ENCODE measurements around the gene ANXA6.

The ANXA6 gene

DNA sequence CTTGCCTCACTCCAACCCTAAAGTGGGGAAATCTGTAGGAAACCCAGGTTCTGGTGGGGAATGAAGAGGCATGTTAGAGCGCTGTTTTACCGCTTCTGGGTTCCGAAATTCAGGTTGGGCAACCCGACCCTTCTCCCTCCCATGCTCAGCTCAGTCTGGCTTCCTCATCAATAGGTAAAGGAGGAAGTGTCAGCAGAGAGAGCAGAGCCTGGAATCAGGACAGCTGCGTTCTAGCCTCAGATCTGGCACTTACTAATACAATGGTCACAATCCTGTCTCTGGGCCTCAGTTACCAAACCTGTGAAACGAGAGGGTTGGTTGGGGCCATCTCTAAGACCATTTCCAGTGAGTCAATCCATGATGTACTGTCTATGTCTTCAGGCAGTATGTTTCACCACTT, 60.5 kb downstream of the ANXA6 start:
- no peak for DNase-seq

DNA sequence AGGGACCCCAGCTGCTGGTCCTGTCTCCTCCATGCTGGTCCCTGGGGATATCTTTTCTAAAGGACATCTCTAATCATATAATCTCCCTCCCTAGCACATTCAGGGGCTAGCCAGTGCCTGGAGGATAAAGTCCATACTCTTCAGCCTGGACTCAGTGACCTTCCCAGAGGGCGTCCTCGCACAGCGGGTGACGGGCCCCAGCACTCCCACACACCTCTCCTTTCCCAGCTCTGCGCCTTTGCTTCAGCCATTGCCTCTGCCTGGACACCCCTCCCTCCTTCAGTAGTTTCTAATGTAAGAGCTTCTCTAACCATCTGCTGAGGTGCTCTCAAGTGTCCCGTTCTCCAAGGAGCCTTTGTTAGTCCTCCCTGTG, 61.6 kb downstream of the ANXA6 start:
- no peak for DNase-seq

DNA sequence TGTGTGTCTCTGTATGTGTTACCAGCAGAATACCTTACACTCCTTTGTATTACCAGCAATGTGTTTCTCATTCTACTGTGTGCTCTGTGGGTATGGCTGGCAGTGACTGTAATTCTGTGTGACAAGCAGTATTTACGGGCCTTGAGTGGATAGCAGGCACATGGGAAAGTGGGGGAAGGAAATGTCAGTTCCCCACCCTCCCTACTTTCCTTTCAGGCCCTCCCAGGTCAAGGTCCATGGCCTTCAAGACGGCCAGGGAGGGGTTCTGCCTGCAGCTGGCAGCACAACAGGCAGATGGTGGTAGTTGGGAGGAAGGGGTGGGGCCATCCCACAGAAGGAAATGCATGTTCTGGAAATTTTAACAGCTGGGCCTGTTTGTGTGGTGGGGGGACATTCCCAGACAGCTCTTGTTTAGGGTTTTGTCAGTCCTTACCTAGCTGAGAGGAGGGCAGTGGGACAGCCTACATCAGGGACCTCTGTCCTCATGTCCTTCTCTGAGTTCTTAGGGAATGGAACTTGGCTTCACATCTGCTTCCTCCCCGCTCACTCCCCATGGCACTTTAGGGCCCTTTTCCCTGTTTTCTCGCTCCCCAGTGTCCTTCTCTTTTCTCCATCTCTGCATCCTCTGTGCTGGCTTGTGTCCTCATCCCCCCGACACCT, 62.1 kb downstream of the ANXA6 start:
- DNase-seq: peak; percentile 23

DNA sequence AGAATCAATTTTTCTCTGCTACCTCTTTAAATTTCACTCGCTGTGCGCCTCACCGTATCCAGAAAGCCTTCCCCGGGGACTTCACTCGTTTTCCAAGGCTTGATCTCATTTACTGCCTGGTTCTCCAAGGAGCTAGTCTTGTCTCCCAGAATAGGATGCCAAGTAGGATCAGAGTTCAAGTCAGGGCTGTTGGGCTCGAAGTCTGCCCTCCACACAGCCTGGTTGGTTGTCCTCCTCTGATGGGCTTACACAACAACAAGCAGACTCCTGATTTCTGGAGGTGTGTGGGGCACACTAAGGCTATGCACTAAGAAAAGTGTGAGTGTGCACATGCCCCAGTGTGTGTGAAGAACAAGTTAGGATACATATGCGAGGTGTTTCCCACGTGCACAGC, 62.7 kb downstream of the ANXA6 start:
- DNase-seq: no peak

DNA sequence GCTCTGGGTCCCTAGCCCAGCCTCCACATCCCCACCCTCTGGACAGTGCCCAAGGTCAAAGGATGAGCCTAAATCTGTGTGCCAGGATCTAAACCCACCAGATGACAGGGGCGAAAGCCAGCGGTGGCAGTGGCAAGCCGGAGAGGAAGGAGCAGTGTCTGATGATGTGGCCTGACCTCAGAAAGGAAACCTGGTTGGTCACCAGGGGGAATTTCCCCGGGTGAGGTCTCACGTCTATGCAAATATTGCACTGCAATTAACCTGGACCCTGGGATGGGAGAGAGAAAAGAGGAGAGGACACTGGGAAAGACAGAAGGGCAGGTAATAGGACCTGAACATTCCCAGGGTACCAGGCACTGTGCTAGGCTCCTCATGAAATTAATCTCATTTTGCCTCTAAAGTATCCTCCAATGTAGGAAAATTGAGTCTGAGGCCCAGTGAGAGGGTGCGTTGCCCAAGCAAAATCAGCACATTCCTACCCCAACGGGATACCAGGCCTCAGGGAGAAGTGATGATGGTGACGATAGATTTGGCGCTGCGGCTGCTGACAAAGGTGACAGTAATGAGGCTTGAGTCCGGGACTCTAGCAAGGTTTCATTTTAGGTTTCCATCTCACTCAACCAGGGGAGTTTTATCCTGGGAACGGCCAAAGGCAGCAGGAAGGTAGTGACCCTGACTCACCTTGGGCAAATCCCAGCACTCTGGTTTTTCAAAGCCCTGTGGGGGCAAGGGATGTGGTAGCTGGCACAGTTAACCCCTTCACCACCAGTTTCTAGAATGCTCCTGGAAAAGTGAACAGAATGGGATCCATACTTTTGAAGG, 63.3 kb downstream of the ANXA6 start:
- DNase-seq: no peak

DNA sequence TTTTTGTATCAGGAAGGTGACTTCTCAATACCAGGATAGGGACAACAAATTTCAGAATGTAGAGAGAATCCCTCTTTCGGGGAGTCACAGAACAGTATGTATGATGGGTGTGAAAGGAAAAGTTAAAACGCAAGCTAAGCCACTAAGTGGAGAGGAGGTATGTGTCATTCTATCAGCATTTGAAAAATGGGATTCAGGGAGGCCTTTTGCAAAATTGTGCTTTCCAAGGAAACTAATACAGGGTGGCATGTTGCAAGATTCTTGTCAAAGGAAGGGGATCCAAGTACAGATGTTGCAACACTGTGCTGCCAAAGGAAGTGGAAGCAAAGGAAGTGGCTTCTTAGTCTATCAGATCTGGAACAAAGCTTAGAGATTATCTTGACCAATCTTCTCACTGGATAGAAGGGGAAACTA, 64.1 kb downstream of the ANXA6 start:
- DNase-seq: peak; percentile 98

DNA sequence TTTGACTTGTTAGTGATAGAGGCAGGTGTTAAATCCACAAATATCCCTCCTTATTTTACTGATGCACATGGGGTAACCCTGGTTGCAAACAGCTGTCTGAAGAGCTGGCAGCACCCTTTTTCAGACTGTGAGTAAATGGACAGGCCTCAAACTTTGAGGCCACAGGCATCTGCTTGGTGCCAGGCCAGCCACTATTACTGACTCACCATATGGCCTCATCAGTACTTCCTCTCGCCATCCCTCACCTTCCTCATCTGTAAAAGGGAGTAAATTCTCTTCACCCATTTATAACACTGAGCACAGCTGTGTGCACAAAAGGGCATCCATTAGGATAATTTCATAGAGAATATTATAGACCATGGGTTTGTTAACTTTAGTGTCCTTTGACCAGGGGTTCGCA, 64.8 kb downstream of the ANXA6 start:
- DNase-seq: peak; percentile 90

DNA sequence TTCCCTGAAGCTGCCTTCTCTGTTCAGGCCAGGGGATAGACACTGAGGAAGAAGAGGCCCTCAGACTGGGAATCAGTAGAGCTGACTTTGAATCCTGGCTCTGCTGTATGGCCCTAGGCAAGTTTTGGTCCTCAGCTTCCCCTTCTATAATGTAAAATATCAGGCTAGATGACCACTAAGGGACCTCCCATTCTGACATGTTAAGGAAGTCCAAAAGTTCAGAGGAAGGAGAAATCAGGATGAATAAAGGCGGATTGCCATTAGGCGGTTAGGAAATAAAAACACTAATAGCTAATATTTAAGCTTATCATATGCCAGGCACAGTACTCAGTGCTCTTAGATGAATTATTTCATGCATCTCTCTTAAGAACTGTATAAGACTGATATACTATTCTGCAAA, 67.9 kb downstream of the ANXA6 start:
- DNase-seq: no peak

DNA sequence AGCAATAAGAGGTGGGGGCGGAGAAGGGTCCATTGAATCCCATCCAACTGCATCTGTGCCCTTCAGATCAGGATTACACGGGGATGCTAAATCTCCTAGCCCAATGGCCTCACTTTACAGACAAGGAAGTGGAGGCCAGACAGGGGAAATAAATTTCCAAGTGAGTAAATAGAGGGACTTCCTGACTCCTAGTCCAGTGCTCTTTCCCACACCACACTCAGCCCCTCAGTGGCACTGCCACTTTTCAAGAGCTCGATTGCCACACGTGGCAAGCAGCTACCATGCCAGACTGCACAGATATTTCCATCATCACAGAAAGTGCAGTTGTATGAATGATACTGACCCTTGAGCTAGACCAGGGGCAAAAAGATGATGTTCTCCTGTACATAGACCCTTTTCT, 68.6 kb downstream of the ANXA6 start:
- no peak for DNase-seq

DNA sequence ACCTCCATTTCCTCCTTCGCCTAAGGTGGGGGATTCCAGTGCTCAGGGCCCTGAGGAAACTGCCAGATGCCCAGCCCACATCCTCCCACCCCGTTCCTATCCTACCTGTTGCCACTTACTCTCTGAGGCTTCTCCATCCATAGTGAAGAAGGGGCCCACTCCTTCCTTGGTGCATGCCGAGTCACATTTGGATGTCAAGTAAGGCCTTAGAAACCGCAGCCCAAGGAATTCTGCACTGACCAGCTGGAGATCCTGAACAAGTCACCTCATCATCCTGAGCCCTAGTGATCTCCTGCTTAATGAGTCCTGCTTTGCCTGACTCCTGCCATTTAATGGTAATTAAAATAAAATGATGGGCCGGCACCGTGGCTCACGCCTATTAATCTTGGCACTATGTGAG, 70.1 kb downstream of the ANXA6 start:
- DNase-seq: no peak

DNA sequence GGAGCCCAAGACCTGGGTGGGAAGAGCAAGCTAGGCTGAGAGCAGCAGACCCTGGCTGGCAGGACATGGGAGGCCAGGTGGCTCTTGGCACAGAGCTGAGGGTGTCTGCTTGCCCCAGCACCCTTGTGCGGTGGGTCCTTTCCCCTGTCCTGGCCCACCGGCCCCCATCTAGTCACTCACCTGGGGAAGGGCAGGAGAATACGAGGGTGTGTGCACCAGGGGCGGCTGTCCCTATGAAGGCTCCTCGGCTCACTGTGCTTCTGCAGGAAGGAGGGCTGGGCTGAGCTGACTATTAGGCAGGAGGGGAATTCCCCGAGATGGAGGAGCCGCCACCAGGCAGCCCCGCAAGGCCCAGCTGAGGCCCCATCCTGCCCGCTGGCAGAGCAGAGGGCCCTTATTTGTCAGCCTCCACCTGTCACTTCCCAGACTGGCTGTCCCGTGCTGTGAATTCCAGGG, 70.6 kb downstream of the ANXA6 start:
- DNase-seq: no peak

DNA sequence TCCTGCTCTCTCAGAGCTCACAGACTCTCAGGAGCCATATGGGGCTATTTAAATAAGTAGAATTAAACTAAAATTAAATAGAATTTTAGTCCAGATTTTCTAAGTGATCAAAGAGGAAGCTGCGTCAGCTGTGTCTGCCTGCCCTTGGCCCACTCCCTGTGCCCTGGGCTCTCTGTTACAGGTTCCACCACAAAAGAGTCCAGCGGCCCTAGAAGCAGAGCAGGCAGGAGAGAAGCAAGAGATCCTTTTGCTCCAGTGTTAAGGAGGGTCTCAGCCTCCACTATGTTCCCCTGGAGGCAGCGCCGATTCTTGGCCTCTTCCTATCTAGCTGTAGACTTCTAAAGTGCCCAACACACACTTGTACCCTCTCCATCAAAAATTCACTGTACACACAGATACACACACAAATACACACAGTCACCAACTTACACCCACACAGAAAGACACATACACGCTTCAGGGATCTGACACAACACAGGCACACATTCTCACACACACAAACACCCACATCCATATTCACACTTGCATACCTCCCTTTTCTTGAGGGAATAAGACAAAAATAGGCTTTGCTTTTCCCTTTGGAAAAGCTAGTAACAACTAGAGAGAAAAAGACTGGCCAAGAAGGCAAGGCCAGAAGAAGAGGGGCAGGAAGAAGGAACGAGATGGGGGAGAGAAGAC, 71.2 kb downstream of the ANXA6 start:
- DNase-seq: no peak

DNA sequence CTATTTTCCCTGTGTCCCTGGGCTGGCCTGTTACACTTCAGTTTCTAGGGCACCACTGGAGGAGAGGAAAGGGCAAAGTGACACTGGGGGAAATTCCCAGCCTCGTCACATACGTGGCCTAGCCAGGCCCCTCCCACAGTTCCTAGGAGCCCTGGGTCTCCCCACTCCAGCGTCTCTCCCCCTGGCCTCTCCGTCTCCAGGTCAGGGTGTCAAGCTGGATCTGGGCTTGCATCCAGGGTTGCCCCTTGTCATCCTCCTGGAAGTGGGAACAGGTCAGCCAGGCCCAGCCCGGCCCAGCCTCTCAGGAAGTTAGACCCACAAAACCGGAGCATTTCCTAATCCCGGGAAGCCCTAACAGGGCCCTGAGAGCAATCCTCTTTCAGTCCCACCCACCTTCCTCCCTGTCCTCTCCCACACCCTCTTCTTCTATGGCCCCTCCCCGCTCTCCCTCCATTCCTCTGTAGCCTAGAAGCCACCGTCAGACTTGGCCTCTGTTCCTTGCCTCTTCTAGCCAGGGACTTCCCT, 72.0 kb downstream of the ANXA6 start:
- DNase-seq: no peak

DNA sequence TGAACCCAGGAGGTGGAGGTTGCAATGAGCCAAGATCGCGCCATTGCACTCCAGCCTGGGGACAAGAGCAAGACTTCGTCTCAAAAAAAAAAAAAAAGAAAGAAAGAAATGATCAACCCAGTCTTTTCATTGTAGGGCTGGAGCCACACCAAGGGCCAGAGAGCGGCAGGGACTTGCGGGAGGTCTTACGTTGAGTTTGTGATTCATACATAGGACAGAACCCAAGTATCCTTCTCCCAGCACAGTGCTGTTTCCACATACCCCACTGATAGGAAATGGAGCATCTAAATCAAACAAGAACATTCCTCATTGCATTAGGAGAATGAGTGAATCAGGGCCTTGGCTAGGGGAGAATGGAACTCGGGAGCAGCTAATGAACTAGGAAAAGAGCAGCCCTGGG, 73.2 kb downstream of the ANXA6 start:
- DNase-seq: no peak

DNA sequence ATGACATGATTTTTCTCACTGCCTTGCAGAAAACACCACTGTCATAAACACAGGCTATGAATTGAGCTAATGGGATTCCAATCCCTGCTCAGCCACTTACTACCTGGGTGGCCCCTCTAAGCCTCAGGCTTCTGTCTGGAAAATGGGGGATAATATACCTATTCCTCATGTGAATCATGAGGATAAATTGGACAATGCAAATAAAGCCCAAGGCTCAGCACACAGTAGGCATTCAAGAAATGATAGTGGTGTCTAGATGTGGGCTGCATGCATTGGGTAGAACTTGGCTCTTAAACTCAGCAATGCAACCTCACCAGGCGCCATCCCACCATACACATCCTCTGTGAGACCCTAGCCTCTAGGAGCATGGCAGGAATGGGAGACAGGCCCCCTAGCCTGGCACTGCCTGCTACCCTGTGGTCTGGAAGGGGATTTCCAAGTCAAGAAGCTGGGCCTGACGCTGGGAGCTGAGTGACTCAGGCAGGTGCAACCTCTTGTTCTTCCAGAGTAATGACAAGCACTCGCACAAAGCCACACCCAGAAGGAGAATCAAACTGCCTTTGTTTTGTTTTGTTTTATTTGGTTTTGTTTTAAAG, 74.4 kb downstream of the ANXA6 start:
- no peak for DNase-seq

DNA sequence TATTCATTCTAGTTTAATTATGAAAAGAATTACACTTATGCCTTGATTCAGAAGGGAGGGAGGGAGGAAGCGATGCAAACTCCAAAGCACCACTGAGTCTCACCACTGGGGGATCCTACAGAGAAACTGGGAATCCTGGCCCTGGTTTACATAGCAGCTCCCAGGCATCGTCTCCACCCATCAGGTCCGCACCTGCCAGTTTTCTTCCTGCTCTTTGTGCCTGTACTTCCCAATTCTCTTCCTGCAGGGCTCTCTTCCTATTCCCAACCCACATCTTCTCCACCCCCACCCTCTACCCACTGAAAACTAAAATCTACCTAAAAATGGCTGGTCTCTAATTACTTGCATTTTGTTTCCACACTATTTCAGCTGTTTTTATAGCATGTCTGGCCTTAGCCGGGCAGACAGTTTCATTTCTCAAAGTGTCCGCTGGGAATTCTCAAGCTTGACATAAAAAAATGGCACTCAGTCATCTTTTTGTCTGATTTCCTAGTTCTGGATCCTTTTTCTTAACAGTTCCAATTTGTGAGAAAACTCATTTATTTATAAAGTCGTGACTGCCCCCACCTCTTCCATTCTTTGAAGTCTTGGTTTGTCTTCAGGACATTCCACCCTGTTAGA, 75.2 kb downstream of the ANXA6 start:
- DNase-seq: no peak

DNA sequence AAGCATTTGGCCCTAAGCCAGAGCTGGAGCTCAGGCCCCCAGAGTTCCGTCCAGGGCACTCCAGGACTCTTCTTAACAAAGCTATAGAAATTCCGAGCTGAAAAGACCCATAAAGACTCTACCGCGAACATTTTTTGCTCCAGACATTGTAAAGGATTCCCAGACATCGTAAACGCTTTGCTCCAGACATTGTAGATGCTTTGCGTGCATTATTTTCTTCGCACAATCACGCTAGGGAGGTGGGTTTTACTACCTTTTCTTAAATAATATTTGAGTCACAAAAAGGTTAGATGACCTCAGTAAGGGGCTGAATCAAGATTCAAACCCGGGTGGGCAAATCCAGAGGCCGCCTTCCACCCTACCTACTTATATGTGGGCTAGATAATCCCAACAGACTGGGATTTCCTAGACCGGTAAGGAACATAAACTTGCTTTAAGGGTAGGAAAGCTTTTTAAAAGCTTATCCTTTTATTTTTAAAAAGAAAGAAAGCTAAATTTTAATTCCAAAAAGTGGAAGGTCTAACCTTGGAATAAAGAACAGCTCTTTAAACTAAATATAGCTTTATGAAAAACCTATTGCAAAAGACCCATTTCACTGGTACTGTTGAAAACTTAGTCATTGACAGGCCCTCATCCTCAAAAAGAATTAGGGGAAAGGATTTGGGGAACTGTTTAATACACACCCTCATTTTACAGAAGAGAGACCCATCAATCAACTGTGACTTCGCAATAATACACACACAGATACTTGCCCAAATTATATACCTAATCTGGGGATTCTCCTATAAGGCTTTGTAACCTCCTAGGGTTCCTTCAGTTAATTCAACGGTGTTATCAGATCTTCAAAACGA, 75.9 kb downstream of the ANXA6 start:
- DNase-seq: peak; percentile 27

DNA sequence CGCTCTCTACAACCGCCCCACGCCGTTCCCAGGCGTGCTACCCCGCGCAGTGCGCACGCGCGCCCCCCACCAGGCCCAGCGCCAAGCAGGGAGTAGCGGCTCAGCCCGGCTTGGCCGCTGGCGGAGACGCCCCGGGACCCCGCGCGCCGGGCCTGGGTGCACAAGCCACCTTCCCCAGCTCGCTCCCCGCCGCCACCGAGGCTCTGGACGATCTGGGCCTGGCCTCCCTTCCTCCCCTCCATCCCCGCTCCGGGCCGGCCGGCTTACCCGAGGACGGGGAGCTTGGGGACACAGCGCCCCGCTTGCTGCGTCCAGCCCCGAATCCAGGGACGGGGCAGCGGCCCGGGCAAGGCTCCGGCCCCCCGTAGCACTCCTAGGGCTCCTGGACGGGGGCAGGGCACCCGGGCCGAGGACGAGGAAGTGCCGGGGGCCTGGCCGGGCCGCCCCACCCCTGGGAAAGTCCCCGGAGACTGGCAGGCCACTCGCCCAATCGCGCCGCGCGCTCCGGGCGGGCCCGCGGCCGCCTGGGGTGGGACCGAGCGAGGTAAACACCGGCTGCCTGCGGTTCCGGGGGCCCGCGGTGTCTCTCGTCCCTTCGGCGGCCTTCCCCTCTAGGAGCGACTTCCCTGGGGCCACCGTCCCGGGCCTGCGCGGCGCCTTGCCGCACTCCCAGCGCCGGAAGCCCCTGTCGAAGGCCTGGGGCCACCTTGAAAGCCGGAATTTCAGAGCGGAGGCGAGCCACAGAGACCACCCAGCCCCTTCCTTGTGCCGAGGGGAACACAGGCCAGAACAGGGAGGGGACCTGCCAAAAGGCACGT, 76.8 kb downstream of the ANXA6 start, which contains the start of gene TNIP1:
TNIP1 (minus strand) TSS at position 422 of the 818 bp plus-strand sequence. CDS start 15,939 bp downstream, outside the sequence.
- peak; percentile 86 for DNase-seq

DNA sequence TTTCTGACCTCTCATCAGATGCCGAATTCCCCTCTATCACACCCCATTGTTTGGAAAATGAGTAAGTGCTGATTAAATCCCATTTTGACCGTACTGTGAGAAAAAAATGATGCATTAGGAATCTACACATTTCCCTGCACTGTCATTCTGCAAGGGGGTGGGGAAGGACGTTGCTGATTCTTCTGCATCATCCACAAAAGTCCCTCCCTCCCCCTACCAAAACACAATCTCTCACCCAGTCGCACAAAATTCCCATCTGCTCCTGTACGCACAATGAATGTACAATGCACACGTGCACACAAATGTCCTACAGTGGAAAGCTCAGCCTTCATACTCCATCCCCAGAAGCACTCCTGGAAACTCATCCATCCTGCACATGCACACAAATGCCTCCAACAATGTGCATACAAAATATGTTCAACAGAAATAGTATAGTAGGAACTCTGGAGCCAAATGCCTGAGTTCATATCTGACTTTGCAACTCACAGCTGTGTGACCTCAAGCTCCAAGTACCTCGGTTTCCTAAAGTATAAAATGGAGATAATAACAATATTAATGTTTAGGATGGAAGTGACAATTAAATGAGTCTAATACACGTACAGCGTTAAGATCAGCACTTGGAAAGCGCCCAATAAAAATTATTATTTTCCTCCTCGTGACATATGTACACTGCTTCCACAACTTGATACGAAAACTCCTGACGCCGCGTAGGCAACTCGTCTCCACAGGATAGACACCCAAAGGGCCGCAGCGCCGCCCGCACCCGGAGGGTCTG, 77.6 kb downstream of the ANXA6 start:
- DNase-seq: peak; percentile 78

Measured in HCEC 1CT (cell line).